Umbilical cord (tissue), 2 donors: Measurements from ENCODE around the gene PLPP4. TPM values are rescaled to one million over a fixed set of nuclear protein-coding genes. Genes with fewer than 3 reads are reported as not detected.

Experiments
- DNase-seq: peaks from one replicate; pipeline ENCODE4 v3.0.0-alpha.2; 2015; ENCODE audit warnings: low spot score
- total RNA-seq: library from RNA; depleted of rRNA; stranded (reverse); fragments of >200 nt; gene quantifications from one replicate; pipeline ENCODE4 v1.2.3, GENCODE V29; 2014; ENCODE audit warnings: low replicate concordance; ENCODE audit not compliant: insufficient read depth

The PLPP4 gene
- total RNA-seq, result 1.9 TPM

DNA sequence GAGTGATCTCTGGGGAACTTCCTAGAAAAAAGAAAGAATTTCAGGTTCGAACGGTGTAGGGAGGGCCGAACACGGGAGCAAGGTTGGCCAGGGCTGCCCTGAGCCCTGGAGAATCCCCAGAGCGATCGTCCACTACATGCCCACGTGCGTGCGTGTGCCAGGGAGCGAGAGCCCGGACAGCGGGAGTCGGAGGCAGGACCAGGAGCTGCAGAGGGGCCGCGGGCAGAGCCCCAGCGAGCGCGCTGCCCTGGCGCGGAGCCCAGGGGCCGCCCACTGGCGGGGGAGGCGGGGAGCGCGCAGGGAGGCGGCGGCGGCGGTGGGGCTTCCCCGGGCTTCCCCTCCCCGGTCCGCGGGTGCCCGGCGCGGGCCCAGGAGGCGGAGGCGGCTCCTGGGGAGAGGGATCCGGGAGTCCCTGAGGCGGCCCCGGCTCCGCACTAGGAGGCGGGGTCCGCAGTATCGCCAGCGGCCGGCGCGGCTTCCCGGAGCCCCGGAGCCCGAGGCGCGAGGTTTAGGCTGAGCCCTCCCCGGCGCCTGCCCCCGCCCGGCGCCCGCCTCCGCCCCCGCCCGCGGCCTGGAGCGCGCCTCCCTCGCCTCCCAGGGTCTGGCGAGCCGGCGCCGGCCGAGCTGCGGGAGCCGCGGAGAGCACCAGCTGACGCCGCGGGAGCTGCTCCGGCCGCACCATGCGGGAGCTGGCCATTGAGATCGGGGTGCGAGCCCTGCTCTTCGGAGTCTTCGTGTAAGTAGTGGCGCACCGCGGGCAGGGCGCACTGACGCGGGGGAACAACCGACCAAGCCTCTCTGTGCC, at the start of gene PLPP4:
Gene PLPP4 (plus strand): TSS at position 602 of the 805 bp plus-strand sequence. CDS start 79 bp downstream, at position 681.
- DNase-seq, result peak; percentile 55

DNA sequence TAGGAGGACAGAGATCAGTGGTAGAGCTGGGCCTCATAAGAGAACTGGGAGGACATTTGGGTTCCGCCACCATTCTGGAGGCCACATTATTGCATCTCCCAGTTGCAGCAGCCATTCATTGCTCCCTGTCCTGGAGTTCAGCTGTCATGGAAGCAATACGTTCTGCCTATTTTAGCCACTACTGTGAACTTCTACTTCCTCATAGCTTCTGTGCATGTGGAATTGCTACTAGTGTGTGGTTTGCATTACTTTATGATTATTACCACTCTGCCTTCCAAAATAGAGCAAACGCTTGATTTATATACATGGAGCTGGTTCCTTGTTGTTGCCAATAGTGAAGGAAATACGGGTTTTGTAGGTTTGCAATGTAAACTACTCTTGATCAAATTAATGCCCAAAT, 47.2 kb upstream of the PLPP4 start:
- no peak for DNase-seq

DNA sequence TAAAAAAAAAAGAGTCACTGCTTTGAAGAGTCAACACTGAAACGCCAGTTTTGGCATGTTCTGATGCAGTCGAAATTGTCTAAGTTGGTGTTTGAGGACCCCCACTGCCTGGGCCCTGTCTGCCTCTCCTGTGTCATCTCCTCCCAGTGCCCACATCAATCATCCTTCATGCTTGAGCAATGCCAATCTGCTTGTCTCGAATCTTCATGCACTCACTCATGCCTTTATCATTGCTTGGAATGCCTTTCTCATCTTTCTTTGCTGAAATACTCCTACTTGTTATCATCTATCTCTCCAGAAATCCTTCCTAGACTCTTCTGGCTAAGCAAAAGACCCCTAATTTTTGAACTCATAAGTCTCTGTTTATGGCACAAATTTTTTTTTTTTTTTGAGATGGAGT, 42.1 kb upstream of the PLPP4 start:
- DNase-seq, result no peak

DNA sequence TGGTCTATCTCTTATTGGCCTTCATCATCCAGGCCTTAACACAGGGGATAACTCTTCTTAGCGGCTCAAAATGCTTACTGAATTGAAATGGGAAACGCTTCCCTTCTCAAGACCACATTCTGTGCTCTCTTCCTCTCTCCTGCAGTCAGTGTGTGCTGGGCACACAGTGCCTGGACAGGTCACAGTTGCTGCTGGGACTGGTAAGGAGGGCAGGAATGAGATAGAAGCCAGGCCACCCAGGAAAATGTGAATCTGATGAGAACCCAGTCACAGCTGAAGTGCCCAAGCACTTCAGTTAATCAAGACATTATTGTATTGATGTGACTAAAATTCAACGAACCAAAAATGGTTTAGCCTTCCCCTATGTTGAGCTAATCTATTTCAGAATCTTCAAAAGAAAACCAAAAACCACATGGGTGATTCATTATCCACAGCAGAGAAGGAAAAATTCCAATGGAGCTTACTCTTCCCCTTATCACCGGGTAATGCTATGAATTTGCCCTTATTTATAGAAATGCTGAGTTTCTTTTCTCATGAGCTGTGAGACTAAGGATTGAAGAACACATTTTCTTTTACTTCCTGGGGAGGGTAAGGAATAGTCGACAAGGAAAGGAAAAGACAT, 41.2 kb upstream of the PLPP4 start:
- DNase-seq, result peak; percentile 56

DNA sequence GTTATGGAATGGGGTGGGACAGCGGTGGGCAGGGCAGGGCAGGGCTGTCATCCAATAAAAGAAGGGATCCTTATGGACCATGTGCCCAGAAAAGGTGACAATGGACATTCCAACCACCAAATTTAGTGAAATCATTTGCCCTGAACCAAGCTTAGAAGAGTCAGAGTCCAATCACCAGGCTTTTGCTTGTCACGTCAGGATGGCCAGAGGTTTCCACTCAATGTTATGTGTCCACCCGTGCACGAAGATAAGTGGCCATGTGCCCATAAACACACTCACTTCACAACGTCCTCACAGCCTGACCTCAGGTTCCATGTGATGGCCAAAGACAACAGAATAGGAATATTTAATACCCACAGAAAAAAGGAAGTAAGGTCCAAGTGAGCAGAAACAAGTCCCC, 36.6 kb upstream of the PLPP4 start:
- DNase-seq, result no peak

DNA sequence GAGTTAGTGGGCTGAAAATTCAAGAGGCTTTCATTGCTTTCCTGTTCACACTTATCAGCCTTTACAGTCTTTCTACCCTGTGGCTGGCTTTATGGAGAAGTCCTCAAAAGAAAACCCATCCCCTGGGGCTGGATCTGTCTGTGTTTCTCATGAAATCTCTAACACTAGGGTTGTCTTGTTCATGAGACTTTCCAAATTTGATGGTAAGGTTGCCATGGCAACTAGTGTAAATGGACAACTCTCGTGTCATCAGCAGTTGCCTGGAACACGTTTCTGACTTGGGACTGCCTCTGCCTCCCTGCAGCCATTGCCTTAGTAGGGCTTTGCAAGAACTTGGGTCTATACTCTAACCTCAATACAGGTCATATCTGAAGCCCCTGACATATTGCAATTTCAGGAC, 35.8 kb upstream of the PLPP4 start:
- no peak for DNase-seq

DNA sequence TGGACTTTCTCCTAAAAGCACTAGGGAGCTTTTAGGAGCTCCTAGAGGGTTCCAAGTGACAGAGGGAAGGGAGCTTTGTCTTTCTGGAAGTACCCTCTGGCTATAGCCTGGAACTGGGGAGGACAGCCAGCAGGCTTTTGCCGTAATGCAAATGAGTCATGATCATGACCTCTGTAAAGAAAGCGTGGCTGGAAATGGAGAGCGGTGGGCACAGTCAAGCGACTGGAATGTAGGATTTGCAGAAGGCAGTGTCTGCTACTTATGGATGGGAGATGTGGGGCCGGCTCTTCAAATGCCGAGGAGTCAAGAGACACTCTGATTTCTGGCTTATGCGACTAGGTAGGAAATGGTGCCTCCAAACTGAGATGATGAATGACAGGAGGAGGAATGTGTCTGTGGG, 34.6 kb upstream of the PLPP4 start:
- peak; percentile 42 for DNase-seq

DNA sequence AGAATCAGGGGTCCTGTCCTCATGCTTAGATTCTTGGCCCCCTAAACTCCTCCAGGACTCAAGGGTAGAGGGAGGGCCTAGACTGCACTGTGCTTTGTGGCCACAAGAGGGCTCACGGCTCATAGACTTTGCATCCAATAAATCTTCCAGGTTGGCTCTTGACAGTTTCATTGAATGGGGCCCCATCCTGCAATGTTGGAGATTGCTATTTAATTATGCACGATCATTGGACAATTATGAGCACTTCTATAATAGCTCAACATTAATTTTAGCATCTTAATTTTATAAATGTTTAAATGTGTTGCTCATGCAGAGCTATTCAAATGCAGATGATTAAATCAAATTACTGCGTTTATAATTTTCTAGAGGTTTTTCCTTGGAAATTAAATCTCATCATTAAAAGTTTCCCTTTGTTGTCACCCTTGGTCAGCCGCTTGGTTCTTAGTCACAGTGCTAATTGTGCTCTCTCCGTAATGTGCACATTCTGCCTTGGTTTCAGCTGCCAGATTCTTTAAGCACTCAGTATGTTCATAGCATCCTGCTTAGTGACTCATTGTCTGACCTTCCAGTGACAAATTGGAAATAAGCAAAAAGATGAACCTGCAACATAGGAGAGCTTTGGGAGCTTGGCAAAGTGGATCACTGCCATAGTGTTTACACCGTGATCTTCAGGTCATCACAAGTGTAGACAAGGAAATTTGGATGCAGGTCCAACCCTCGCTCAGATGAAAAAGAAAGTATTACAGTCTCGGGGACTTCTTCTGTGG, 33.4 kb upstream of the PLPP4 start:
- DNase-seq, result peak; percentile 40

DNA sequence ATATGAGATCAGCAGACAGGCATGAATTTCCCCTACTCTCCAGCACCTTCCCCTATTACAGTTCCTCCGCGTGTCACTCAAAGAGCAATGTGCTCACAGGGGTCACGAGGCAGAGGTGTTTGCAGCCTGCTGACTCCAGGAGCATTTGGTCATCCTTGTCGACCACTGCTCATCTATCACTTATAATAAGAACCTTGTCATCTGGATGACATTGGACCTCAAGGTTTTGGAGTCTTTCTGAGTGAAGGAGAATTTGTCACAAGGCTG, 32.9 kb upstream of the PLPP4 start:
- DNase-seq, result no peak

DNA sequence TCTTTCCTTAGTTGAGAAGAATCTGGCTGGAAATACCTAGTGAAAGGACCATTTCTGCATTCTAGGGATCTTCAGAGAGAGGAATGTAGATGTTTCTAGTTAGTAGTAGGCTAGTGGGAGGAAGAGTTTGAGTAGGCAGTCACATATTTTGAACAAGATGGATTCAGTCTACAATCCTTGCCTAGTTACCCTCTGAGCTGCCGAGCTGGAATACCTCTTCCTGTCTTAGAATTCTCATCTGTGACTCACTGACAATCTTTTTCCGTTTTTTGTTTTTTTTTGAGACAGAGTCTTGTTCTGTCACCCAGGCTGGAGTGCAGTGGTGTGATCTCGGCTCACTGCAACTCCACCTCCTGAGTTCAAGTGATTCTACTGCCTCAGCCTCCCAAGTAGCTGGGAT, 30.7 kb upstream of the PLPP4 start:
- no peak for DNase-seq

DNA sequence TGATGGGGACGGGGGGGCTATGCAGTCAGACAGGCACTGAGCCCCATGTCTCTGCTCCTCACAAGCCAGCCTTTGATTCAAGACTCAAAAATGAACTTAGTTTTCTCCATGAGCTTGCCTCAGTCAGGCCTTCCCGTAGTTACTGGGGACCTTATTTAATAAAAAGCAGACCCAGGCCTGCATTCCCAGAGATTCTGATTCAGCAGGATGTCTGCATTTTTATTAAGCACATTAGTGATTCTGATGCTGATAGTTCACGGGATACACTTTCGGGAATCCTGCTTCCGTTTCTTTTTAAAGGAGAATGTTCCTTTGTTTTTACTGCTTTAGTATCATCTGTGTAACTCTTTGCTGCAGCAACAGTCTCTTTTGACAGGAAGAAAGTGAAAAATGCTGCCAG, 28.3 kb upstream of the PLPP4 start:
- peak; percentile 19 for DNase-seq

DNA sequence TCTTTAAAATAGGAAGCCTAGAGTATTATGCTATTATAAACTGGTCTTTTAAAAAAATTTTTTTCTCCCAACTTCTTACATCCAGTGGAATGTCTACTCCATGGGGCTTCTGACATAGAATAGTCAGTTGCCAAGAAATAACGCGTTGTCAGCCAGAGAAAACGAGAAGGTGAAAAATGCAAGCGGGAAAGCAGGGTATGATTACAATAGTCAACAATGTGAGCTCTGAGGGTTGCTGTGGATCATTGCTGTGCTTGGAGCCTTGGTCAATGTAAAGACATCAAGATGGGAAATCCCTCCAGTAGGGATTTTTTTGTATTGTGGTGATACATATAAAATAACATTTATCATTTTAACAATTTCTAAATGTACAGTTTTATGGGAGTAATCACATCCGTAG, 27.6 kb upstream of the PLPP4 start:
- no peak for DNase-seq

DNA sequence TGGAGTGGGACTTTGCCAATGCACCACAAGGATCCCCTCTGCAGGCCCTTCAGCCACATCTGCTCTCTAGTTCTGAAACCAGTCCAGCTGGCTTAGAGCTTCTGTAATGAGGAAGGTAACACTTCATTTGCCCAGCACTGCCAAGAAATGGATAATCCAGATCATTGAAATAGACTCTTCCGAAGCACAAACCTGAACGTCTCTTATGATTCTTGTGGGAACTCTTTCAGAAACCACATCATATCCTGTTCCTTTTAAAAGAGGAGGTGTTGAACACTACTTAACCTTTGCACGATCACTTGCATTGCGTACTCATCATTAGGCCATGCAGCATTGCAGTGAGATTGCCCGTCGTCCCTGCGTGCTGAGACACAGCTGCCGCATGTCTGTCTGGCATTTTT, 25.8 kb upstream of the PLPP4 start:
- no peak for DNase-seq

DNA sequence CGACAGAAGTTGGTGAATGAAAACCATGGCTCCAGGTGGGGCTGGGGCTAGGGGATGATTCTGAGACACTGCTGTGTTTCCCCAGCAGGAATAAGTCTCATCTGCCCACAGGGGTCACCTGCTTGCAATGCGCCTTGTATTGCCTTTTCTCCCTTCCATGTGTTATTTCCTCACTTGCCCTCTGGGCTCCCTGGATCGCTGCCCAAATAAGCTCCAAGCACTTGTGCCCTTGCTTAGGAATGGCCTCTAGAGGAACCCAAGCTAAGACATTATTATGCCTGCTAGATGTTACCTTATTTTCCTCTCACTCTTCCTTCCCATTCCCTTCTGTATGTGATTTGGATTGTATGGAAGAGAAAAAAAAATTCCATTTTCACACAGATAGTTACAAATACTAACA, 24.8 kb upstream of the PLPP4 start:
- DNase-seq, result no peak

DNA sequence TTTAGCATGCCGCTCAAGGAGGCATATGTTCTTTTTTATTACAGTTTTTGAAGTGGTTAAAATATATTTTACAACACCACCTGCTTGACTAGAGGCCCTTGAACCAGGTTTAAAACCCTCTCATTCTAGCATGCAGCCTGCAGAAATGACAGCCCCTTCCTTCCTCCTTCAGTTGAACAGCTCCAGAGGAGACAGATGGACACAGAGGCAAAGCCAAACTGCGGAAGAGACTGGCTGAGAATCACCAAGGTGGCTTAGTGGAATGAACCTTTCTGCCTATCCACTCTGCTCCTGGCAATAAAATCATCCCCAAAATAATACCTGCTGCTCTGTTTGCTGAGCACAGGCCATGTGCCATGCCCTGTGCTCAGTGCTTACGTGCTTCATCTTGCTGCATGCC, 23.9 kb upstream of the PLPP4 start:
- DNase-seq, result no peak

DNA sequence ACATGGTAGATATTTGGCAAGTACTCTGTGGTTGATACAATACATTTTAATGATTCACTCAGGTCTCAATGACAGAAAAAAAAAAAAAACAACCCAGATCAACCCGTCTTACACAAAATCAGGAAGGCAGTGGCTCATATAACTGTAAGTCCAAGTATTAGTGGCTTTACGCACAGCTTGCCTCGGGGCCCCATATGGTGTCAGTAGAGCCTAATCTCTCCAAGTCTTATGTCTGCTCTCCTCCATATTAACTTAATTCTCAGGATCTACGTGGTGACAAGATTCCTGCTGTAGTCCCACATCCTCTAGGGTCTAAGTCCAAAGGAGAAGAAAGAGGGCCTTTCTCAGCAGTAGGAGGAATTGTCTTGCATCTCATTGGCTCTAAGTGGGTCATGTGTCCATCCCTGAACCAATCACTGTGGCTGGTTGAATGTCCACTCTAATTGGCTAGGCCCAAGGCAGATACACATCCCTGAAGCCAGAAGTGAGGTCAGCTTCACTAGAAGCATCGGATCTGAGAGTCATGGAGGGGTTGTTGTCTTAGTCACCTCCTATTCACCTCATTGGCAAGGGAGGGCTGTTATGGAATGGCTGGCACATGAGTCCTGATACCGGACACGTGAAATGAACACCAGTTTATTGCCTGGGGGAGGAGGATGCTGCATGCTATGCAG, 20.5 kb upstream of the PLPP4 start:
- DNase-seq, result no peak

DNA sequence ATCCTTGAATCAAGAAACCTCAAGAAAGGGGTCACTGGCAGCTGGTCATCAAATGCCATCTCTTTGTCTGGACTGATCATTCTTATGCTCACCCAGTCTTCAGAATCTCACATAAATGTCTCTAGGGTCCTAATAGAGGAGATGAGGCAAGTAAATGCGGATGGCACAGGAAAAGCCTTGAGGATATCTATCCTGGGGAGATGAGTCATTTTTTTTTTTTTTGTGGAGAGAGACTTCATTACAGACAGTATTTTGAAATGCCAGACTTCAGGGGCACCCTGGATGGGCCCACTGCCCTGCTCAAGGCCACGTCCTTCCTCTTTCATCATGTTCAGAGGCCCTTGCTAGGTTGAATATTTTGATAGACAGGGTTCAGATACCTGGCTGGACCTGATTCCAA, 19.5 kb upstream of the PLPP4 start:
- no peak for DNase-seq

DNA sequence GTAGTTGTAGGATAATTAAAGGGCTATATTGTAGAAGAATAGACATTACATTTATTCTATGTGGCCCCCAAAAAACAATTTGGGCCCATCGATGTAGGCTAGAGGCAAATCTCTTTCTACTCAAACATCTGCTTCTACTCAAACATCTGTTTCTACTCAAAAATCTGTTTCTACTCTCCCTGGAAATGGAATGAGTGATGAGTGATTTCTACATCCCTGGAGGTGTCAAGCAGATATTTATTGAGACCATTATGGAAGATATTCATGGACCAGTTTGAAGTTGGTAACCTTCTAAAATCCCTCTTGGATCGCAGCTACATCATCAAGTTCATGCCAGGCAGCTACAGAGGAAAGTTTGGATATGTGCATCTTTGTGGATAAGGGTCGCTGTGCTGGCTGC, 5.1 kb upstream of the PLPP4 start:
- no peak for DNase-seq

DNA sequence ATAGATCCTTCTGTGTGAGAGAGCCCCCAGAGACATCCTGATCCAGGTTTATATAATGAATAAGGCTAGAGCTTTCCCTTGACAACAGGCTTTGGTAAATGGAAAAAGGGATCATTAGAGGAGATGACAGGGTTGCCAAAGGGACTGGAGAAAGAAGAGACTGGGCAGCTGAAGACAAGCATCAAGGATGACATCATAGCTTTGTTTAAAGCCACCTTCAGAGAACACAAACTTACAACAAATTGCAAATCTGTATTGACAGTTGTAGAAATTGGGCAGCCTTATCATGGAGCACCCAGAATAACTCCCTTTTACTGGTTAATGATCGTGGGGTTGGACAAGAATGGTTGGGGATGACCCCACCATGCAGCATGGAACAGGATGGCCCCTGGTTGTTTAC, 3.7 kb upstream of the PLPP4 start:
- no peak for DNase-seq

DNA sequence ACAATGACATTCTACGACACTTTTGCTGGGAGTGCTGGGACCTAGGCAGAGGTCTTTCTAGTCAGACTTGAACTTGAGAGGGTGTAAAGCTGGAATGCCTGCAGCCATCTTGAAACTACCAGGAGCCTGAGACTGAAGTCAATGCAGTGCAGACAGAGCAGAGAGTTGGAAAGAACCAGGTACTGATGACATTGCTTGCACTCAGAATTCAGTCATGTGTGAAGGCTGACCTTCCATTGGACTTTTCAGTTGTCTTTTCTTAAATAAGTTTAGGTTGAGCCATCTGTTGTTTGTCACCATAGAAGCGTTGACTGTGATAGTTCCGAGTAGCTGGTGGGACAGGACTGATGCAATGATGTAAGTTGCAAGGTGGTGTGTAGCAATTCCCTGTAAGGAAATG, 3.1 kb upstream of the PLPP4 start:
- no peak for DNase-seq

DNA sequence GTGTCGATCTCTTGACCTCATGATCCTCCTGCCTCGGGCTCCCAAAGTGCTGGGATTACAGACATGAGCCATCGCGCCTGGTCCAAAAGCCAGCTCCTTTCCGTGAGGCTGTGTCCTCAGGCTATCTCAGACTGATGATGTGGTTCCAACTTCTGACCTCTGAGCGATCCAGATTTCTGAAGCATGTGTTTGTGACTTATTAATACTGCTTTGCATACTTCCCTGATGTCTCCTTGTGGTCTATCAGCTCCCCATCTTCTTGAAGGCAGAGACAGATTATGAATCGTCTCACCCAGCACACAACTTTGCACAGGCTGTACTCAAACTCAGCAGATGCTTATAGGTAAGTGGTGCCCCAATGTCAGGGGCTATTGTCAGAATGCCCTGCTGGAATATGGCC, 2.0 kb upstream of the PLPP4 start:
- DNase-seq, result no peak

DNA sequence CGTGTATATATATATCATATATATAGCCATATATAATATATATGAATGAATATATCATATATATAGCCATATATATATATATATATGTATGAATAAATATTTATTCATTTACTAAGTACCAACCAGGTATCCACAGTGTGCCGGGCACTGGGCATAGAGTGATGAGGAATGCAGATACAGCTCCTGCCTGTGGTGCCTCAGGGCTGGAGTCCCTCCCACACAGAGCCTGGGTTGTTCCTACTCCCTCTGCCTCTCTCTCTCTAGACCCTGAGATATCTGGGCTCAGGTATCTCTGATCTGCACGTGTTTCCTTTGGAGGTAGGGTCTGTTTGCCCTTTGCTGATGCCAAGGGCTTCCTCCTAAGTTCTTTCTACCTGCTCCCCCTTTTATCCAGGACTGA, 1.4 kb upstream of the PLPP4 start:
- DNase-seq, result no peak
